H9 (cell line): ENCODE measurements around the gene MYH7. TPM values are rescaled to one million over a fixed set of nuclear protein-coding genes. Genes with fewer than 3 reads are reported as not detected.
"Not testable (repeated sequence)": the region's sequence is repeated elsewhere in the genome, so short reads cannot be mapped to it uniquely, and the experiment has no call there.

Experiments
- DNase-seq: peaks from one replicate; pipeline ENCODE4 v3.0.0-alpha.2; 2017
- H2AFZ ChIP-seq: one replicate; pipeline ENCODE4 v1.6.1; 2013; ENCODE audit warnings: mild to moderate bottlenecking, low read length, control low read depth, moderate library complexity
- H2AK5ac ChIP-seq: 2 replicates; pipeline ENCODE4 v1.6.1; 2013; ENCODE audit warnings: low read length, control low read depth, mixed read lengths; ENCODE audit not compliant: insufficient read length
- H2BK120ac ChIP-seq: one replicate; pipeline ENCODE4 v1.6.1; 2013; ENCODE audit warnings: low read depth, mild to moderate bottlenecking, low read length, control low read depth, inconsistent platforms; ENCODE audit not compliant: poor library complexity, severe bottlenecking
- H2BK12ac ChIP-seq: 2 replicates; pipeline ENCODE4 v1.6.1; 2013; ENCODE audit warnings: low read length, control low read depth, mixed read lengths, low read depth; ENCODE audit not compliant: insufficient read length
- H2BK15ac ChIP-seq: 2 replicates; pipeline ENCODE4 v1.6.1; 2013; ENCODE audit warnings: low read depth, low read length, control low read depth
- H2BK20ac ChIP-seq: one replicate; pipeline ENCODE4 v1.6.1; 2013; ENCODE audit warnings: low read depth, mild to moderate bottlenecking, low read length, control low read depth, inconsistent platforms; ENCODE audit not compliant: poor library complexity, severe bottlenecking
- H2BK5ac ChIP-seq: 2 replicates; pipeline ENCODE4 v1.6.1; 2013; ENCODE audit warnings: low read length, control low read depth, mixed read lengths; ENCODE audit not compliant: insufficient read length
- H3K14ac ChIP-seq: 2 replicates; pipeline ENCODE4 v1.6.1; 2013; ENCODE audit warnings: low read length, control low read depth; ENCODE audit not compliant: insufficient read depth
- H3K18ac ChIP-seq: 2 replicates; pipeline ENCODE4 v1.6.1; 2013; ENCODE audit warnings: low read depth, mild to moderate bottlenecking, mixed read lengths, low read length, control low read depth; ENCODE audit not compliant: insufficient read length
- H3K23ac ChIP-seq: 2 replicates; pipeline ENCODE4 v1.6.1; 2013; ENCODE audit warnings: low read length, control low read depth, mixed read lengths, low read depth; ENCODE audit not compliant: insufficient read length
- H3K23me2 ChIP-seq: 2 replicates; pipeline ENCODE4 v1.6.1; 2013; ENCODE audit warnings: low read depth, mild to moderate bottlenecking, mixed read lengths, low read length, control low read depth; ENCODE audit not compliant: insufficient read length, poor library complexity, severe bottlenecking
- H3K27ac ChIP-seq: 2 replicates; pipeline ENCODE4 v1.5.1; 2013; ENCODE audit warnings: low read length, control low read depth, mixed read lengths, low read depth; ENCODE audit not compliant: insufficient read length
- H3K27me3 ChIP-seq: 2 replicates; pipeline ENCODE4 v1.6.1; 2013; ENCODE audit warnings: low read length, control low read depth, inconsistent platforms; ENCODE audit not compliant: insufficient read depth
- H3K4ac ChIP-seq: 2 replicates; pipeline ENCODE4 v1.6.1; 2013; ENCODE audit warnings: low read depth, mild to moderate bottlenecking, control low read depth, inconsistent platforms, low read length, moderate library complexity
- H3K4me1 ChIP-seq: 2 replicates; pipeline ENCODE4 v1.6.1; 2013; ENCODE audit warnings: low read length, control low read depth, inconsistent platforms; ENCODE audit not compliant: insufficient read depth
- H3K4me2 ChIP-seq: 2 replicates; pipeline ENCODE4 v1.6.1; 2013; ENCODE audit warnings: low read length, control low read depth, mixed read lengths; ENCODE audit not compliant: insufficient read length, insufficient read depth
- H3K56ac ChIP-seq: 2 replicates; pipeline ENCODE4 v1.6.1; 2013; ENCODE audit warnings: low read depth, mild to moderate bottlenecking, mixed read lengths, low read length, control low read depth; ENCODE audit not compliant: insufficient read length
- H3K79me1 ChIP-seq: 2 replicates; pipeline ENCODE4 v1.6.1; 2013; ENCODE audit warnings: low read depth, mild to moderate bottlenecking, moderate library complexity, low read length, control low read depth, inconsistent platforms; ENCODE audit not compliant: insufficient read depth, poor library complexity, severe bottlenecking
- H3K79me2 ChIP-seq: 2 replicates; pipeline ENCODE4 v1.6.1; 2013; ENCODE audit warnings: low read length, control low read depth, inconsistent platforms; ENCODE audit not compliant: insufficient read depth
- H3K9ac ChIP-seq: 2 replicates; pipeline ENCODE4 v1.6.1; 2013; ENCODE audit warnings: low read length, control low read depth, mixed read lengths; ENCODE audit not compliant: insufficient read length; ENCODE audit errors: extremely low read depth
- H3K9me3 ChIP-seq: one replicate; pipeline ENCODE4 v1.6.1; 2013; ENCODE audit warnings: low read depth, low read length, inconsistent platforms; ENCODE audit not compliant: control insufficient read depth
- H3T11ph ChIP-seq: one replicate; pipeline ENCODE4 v1.6.1; 2013; ENCODE audit warnings: mild to moderate bottlenecking, low read length, control low read depth, inconsistent platforms
- H4K20me1 ChIP-seq: one replicate; pipeline ENCODE4 v1.6.1; 2013; ENCODE audit not compliant: control insufficient read depth, insufficient read length, insufficient read depth
- H4K5ac ChIP-seq: 2 replicates; pipeline ENCODE4 v1.6.1; 2013; ENCODE audit warnings: low read depth, mild to moderate bottlenecking, mixed read lengths, low read length, control low read depth; ENCODE audit not compliant: insufficient read length
- H4K8ac ChIP-seq: replicated peaks from 2 replicates; pipeline ENCODE4 v1.6.1; 2013; ENCODE audit warnings: low read length, control low read depth, mixed read lengths, low read depth; ENCODE audit not compliant: insufficient read length
- H4K91ac ChIP-seq: 2 replicates; pipeline ENCODE4 v1.6.1; 2013; ENCODE audit warnings: low read depth, mild to moderate bottlenecking, moderate library complexity, mixed read lengths, low read length, control low read depth; ENCODE audit not compliant: insufficient read length
- H3K27ac Mint-ChIP-seq, 3 experiments: 2 replicates in 2 of 3; 3 replicates in 1 of 3; pipeline ENCODE4 v1.8.0; 2020 to 2021; ENCODE audit warnings: mixed read lengths in 3 of 3, mild to moderate bottlenecking in 1 of 3, moderate library complexity in 1 of 3
- H3K27me3 Mint-ChIP-seq: 2 replicates; pipeline ENCODE4 v1.8.0; 2021; ENCODE audit warnings: low read depth, mild to moderate bottlenecking, moderate library complexity, mixed read lengths
- H3K36me3 Mint-ChIP-seq, 3 experiments: 2 replicates in 2 of 3; 3 replicates in 1 of 3; pipeline ENCODE4 v1.8.0; 2020 to 2021; ENCODE audit warnings: low read depth in 3 of 3, mixed read lengths in 3 of 3; ENCODE audit not compliant: insufficient read depth in 1 of 3
- H3K4me1 Mint-ChIP-seq, 2 experiments: 2 replicates each; pipeline ENCODE4 v1.8.0; 2020; ENCODE audit warnings: mixed read lengths in 2 of 2
- H3K4me3 Mint-ChIP-seq, 2 experiments: 2 replicates in 1 of 2; 3 replicates in 1 of 2; pipeline ENCODE4 v1.8.0; 2020 to 2021; ENCODE audit warnings: mild to moderate bottlenecking in 2 of 2, mixed read lengths in 2 of 2, moderate library complexity in 1 of 2
- H3K9me3 Mint-ChIP-seq, 2 experiments: 2 replicates in 1 of 2; 3 replicates in 1 of 2; pipeline ENCODE4 v1.8.0; 2020; ENCODE audit warnings: mild to moderate bottlenecking in 2 of 2, mixed read lengths in 2 of 2, moderate library complexity in 1 of 2
- CTCF ChIP-seq: fragments of 200-600 bp; sonication (generic); conservative IDR thresholded peaks from 3 replicates; pipeline ENCODE4 v1.8.0; 2021; ENCODE audit warnings: antibody characterized with exemption, mild to moderate bottlenecking
- WGBS: extraction: QIAGEN DNeasy Blood & Tissue Kit; methylation state at CpG from one replicate; pipeline ENCODE4 v1.1.7; 2013; ENCODE audit warnings: missing lambda C conversion rate, low lambda C conversion rate, mixed read lengths; ENCODE audit not compliant: insufficient read length; ENCODE audit errors: extremely low coverage; 5-methylcytosine and 5-hydroxymethylcytosine counted together
- total RNA-seq: library from RNA; stranded (reverse); gene quantifications from 2 replicates; pipeline ENCODE4 v1.2.1, GENCODE V29; 2021

MYH7 gene
- total RNA-seq, 1 experiment from 2014 or later = not detected

GRCh38 chr14:23428686-23429495 lies 6.6 kb downstream of the MYH7 start:
- no peak overlapping the region for H4K5ac ChIP-seq
- no peak for DNase-seq
- H4K91ac ChIP-seq = no peak overlapping the region
- H3K56ac ChIP-seq = no peak overlapping the region
- no peak for TF ChIP-seq CTCF
- H4K20me1 ChIP-seq = no peaks in the 10 kb centered on the region
- H3K4me1 ChIP-seq = no peaks in the 10 kb centered on the region; the same call in 1 of the 2 replicates
- H3K9me3 Mint-ChIP-seq = no peaks in the 10 kb centered on the region; a peak in 1 of 5 replicates
- H2AFZ ChIP-seq = no peak overlapping the region
- H3K27ac ChIP-seq = no peak overlapping the region
- H2BK20ac ChIP-seq = no peak overlapping the region
- H4K8ac ChIP-seq = no peak overlapping the region
- H3K36me3 Mint-ChIP-seq = no peaks in the 10 kb centered on the region
- no peaks in the 10 kb centered on the region for H3K27me3 ChIP-seq
- H3K9me3 ChIP-seq = no peaks in the 10 kb centered on the region
- no peak overlapping the region for H2AK5ac ChIP-seq
- no peak overlapping the region for H3K14ac ChIP-seq
- no peak overlapping the region for H3K27ac Mint-ChIP-seq
- peaks cover 24% of the 10 kb centered on the region in 2 experiments; a peak in 3 of 4 replicates for H3K4me1 Mint-ChIP-seq
- H2BK15ac ChIP-seq = no peak overlapping the region
- H3K79me2 ChIP-seq = no peaks in the 10 kb centered on the region
- H3K23ac ChIP-seq = no peak overlapping the region
- no peaks in the 10 kb centered on the region for H3K79me1 ChIP-seq
- H3K4me2 ChIP-seq = no peak overlapping the region
- H3K27me3 Mint-ChIP-seq = peaks cover 62% of the 10 kb centered on the region
- H3K4me3 Mint-ChIP-seq = no peak overlapping the region
- no peak overlapping the region for H3K9ac ChIP-seq
- H3T11ph ChIP-seq = no peak overlapping the region
- no peak overlapping the region for H2BK5ac ChIP-seq
- H2BK120ac ChIP-seq = no peak overlapping the region
- no peak overlapping the region for H2BK12ac ChIP-seq
- no peak overlapping the region for H3K18ac ChIP-seq
- H3K23me2 ChIP-seq = peaks cover 2% of the 10 kb centered on the region
- no CpG with 5 or more reads among the region's 13 CpGs for WGBS
- no peak overlapping the region for H3K4ac ChIP-seq

- H3K9me3 Mint-ChIP-seq, H2BK15ac ChIP-seq, H4K20me1 ChIP-seq, H3K4me1 ChIP-seq, H3K56ac ChIP-seq, H2AFZ ChIP-seq, H2BK12ac ChIP-seq, H3K4me2 ChIP-seq, H3K79me1 ChIP-seq, H3K23me2 ChIP-seq, H4K91ac ChIP-seq, DNase-seq, H2BK20ac ChIP-seq, H4K8ac ChIP-seq, H3K9ac ChIP-seq, H3K9me3 ChIP-seq, H4K5ac ChIP-seq, H3K36me3 Mint-ChIP-seq, H3K18ac ChIP-seq, H3K4me3 Mint-ChIP-seq, H3K27ac ChIP-seq, H2AK5ac ChIP-seq, H3T11ph ChIP-seq, H3K79me2 ChIP-seq, H3K23ac ChIP-seq, H3K4ac ChIP-seq, H3K14ac ChIP-seq, H2BK5ac ChIP-seq, H2BK120ac ChIP-seq, H3K27me3 ChIP-seq, H3K27ac Mint-ChIP-seq: not testable (repeated sequence)
- H3K4me1 Mint-ChIP-seq = peaks cover 18 to 20% of the 10 kb centered on the region in 2 experiments; a peak in 3 of 4 replicates
- peaks cover 45% of the 10 kb centered on the region for H3K27me3 Mint-ChIP-seq
- WGBS = no CpG with 5 or more reads among the region's 6 CpGs
Measured at GRCh38 chr14:23425798-23426197, 9.7 kb downstream of the MYH7 start.
